T-cell (primary cell): ENCODE measurements around the gene INTS15. TPM values are rescaled to one million over a fixed set of nuclear protein-coding genes. Genes with fewer than 3 reads are reported as not detected.
A peak's percentile ranks its signal among the peaks of the same experiment; 100 is the strongest.
"Not testable (repeated sequence)": the region's sequence is repeated elsewhere in the genome, so short reads cannot be mapped to it uniquely, and the experiment has no call there.

Source experiments
- ATAC-seq, 4 experiments: fragments of 200-7000 bp in 3 of 4; fragments of 150-1000 bp in 1 of 4; cut with Tn5 transposase; replicated peaks in 1 of 4; 1 replicate in 3 of 4; 2 replicates in 1 of 4; pipeline ENCODE4 v1.10.0; 2021; ENCODE audit warnings: moderate library complexity in 3 of 4, mild to moderate bottlenecking in 2 of 4, moderate number of reproducible peaks in 1 of 4
- CTCF ChIA-PET, 2 donors: fragments of 300-600 bp; sonication (Branson Sonifier 250); formaldehyde crosslinking; loops; one replicate each; lab custom pipeline; 2022; ENCODE audit warnings: antibody characterized with exemption in 2 of 2; lab: Charles Lee
- POLR2A ChIA-PET, 2 donors: fragments of 300-600 bp; sonication (Branson Sonifier 250); formaldehyde crosslinking; loops; one replicate each; lab custom pipeline; 2022; ENCODE audit warnings: antibody characterized with exemption in 2 of 2; lab: Charles Lee
- DNase-seq, 35 experiments: peaks; one replicate each; pipeline versions ENCODE4 v3.0.0 to v3.0.0-alpha.2; 2013 to 2023
- H3K27ac ChIP-seq: one replicate; pipeline ENCODE4 v1.5.1; 2013; ENCODE audit warnings: low read length
- H3K27me3 ChIP-seq, 2 experiments: replicated peaks in 1 of 2; 1 replicate in 1 of 2; 2 replicates in 1 of 2; pipeline versions ENCODE4 v1.6.1 to v1.7.0; 2013; ENCODE audit warnings: low read length in 1 of 2, mixed read lengths in 1 of 2; ENCODE audit not compliant: control insufficient read depth in 2 of 2, insufficient read depth in 2 of 2; ENCODE audit errors: extremely low read depth in 1 of 2
- H3K36me3 ChIP-seq, 2 donors: 1 replicate in 1 of 2; 2 replicates in 1 of 2; pipeline versions ENCODE4 v1.6.1 to v1.7.0; 2013; ENCODE audit warnings: low read length in 1 of 2; ENCODE audit not compliant: control insufficient read depth in 2 of 2, insufficient read depth in 1 of 2; ENCODE audit errors: extremely low read depth in 1 of 2
- H3K4me1 ChIP-seq, 2 experiments: 1 replicate in 1 of 2; 2 replicates in 1 of 2; pipeline versions ENCODE4 v1.6.1 to v1.7.0; 2013; ENCODE audit warnings: low read length in 2 of 2, mixed read lengths in 1 of 2; ENCODE audit not compliant: insufficient read depth in 2 of 2, control insufficient read depth in 1 of 2; ENCODE audit errors: extremely low read depth in 1 of 2
- H3K4me3 ChIP-seq, 2 donors: 1 replicate in 1 of 2; 2 replicates in 1 of 2; pipeline versions ENCODE4 v1.5.1 to v1.7.0; 2013; ENCODE audit warnings: mild to moderate bottlenecking in 2 of 2, low read length in 1 of 2, moderate library complexity in 1 of 2; ENCODE audit not compliant: control insufficient read depth in 1 of 2; ENCODE audit errors: extremely low read depth in 1 of 2
- H3K9me3 ChIP-seq: 2 replicates; pipeline ENCODE4 v1.7.0; 2013
- H3K27ac Mint-ChIP-seq, 2 donors: one replicate each; pipeline ENCODE4 v1.8.0; 2020 to 2021; ENCODE audit warnings: mild to moderate bottlenecking in 2 of 2, mixed read lengths in 2 of 2
- H3K27me3 Mint-ChIP-seq, 2 donors: one replicate each; pipeline ENCODE4 v1.8.0; 2021 to 2022; ENCODE audit warnings: mixed read lengths in 2 of 2
- H3K36me3 Mint-ChIP-seq: one replicate; pipeline ENCODE4 v1.8.0; 2021; ENCODE audit warnings: mixed read lengths
- H3K4me1 Mint-ChIP-seq, 3 donors: one replicate each; pipeline ENCODE4 v1.8.0; 2020 to 2022; ENCODE audit warnings: mixed read lengths in 3 of 3, mild to moderate bottlenecking in 1 of 3
- H3K4me3 Mint-ChIP-seq, 3 donors: one replicate each; pipeline ENCODE4 v1.8.0; 2020 to 2022; ENCODE audit warnings: mild to moderate bottlenecking in 3 of 3, mixed read lengths in 3 of 3, moderate library complexity in 3 of 3
- H3K9me3 Mint-ChIP-seq, 3 donors: one replicate each; pipeline ENCODE4 v1.8.0; 2020 to 2022; ENCODE audit warnings: mixed read lengths in 3 of 3
- WGBS: methylation state at CpG from one replicate; pipeline ENCODE4 v1.1.5; 2013; ENCODE audit warnings: missing lambda C conversion rate; ENCODE audit not compliant: insufficient coverage; 5-methylcytosine and 5-hydroxymethylcytosine counted together
- total RNA-seq, 35 experiments: library from RNA in 6 of 35; stranded (reverse) in 6 of 35; fragments of 120-200 nt in 1 of 35; gene quantifications; one replicate each; pipeline versions ENCODE4 v1.2.1 to v1.2.4 and lab custom pipeline; 2013 to 2026

Gene INTS15
- total RNA-seq, 5 donors from 2014 or later (not counting 1 experiment from before 2014, with no cell fraction given) = 48.3 to 65.9 (median 64.1) TPM

DNA sequence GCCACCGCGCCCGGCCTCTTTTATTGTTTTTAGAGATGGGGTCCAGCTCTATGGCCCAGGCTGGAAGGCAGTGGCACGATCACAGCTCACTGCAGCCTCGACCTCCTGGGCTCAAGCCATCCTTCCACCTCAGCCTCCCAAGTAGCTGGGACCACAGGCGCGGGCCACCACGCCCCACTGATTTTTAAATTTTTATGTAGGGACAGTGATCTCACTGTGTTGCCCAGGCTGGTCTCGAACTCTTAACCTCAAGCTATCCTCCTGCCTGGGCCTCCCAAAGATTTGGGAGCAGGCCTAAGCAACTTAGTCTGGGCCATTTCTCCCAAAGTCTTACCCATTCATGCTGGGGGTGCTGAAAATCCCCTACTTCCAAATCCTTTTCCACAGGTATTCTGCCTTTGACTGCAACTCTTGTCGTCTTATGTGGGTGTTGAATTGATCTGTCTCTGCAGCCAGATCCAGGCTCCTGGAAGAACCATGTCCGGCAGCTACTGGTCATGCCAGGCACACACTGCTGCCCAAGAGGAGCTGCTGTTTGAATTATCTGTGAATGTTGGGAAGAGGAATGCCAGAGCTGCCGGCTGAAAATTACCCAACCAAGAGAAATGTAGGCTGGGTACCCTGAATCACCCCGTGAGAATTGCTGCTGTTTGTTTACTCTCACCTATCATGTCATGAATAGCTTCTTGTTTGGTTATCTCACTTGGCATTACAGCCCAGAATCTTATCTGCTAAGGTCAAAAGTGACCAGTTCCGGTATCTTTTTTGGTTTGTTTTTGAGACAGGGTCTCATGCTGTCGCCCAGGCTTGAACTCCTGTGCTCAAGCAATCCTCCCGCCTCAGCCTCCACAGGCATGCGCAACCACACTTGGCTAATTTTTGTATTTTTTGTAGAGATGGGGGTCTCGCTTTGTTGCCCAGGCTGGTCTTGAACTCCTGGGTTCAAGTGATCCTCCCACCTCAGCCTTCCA lies 11.4 kb upstream of the INTS15 start:
- H3K4me3 ChIP-seq = peak overlapping the region in 1 of 2 donors; percentile 84
- no peaks in the 10 kb centered on the region for H3K9me3 ChIP-seq
- H3K27ac ChIP-seq = peak overlapping the region; percentile 94
- WGBS = 96% methylated on average over 5 of the region's 18 CpGs
- ChIA-PET POLR2A (interaction anchor here in 1 of 2 donors (0.9 kb wide), 1 partner anchor 14 kb away, joined by 3 read pairs; no protein-coding TSS in a partner anchor), CTCF (interaction anchor here (0.5 to 1.9 kb wide), 4 partner anchors 12 to 581 kb away, joined by 3 to 5 read pairs (median 4); partner anchors contain the start of gene INTS15 (in 1 of the 2))
- ATAC-seq (no peak), DNase-seq (no peak)
- H3K4me1 ChIP-seq = peaks cover 0 to 18% of the 10 kb centered on the region in 2 experiments
- peaks cover 2 to 19% of the 10 kb centered on the region in 2 donors for H3K36me3 ChIP-seq
- Mint-ChIP-seq H3K4me3 (peak overlapping the region; percentile 80 to 90 (median 83)), H3K9me3 (no peaks in the 10 kb centered on the region), H3K27ac (peak overlapping the region; percentile 31 to 92), H3K4me1 (peaks cover 12 to 21% (median 15%) of the 10 kb centered on the region in 3 donors), H3K36me3 (peaks cover 31% of the 10 kb centered on the region), H3K27me3 (no peaks in the 10 kb centered on the region)
- no peaks in the 10 kb centered on the region for H3K27me3 ChIP-seq

DNA sequence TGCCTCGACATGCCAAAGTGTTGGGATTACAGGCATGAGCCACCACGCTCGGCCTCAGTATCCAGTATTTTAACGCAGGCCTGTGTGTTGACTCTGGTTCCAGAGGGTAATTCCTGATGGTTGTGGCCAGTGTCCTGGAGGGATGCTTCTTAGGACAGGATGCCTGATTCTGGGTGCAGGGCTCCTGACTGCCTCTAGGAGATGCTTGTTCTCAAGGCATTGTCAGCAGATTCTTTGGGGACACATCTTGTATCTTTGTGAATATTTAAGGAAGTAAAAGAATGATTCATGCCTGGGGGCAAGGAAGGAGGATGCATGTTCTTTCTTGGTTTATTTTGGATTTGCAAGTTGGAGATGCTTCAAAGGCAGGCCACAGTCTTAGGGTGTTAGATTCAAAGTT lies 10.4 kb upstream of the INTS15 start:
- peaks cover 4 to 25% of the 10 kb centered on the region in 2 donors for H3K36me3 ChIP-seq
- 100% methylated on average over 4 of the region's 4 CpGs for WGBS
- H3K4me3 Mint-ChIP-seq = peak overlapping the region; percentile 80 to 90 (median 83)
- CTCF ChIA-PET = no interaction called here
- H3K27me3 ChIP-seq = no peaks in the 10 kb centered on the region
- POLR2A ChIA-PET = no interaction called here
- H3K9me3 ChIP-seq = no peaks in the 10 kb centered on the region
- H3K4me1 Mint-ChIP-seq = peaks cover 12 to 21% (median 15%) of the 10 kb centered on the region in 3 donors
- H3K36me3 Mint-ChIP-seq = peaks cover 35% of the 10 kb centered on the region
- no peaks in the 10 kb centered on the region for H3K9me3 Mint-ChIP-seq
- no peak overlapping the region for H3K27ac ChIP-seq
- H3K27ac Mint-ChIP-seq = no peak overlapping the region
- no peaks in the 10 kb centered on the region for H3K27me3 Mint-ChIP-seq
- H3K4me1 ChIP-seq = peaks cover 0 to 18% of the 10 kb centered on the region in 2 experiments
- no peak overlapping the region for H3K4me3 ChIP-seq
- no peak for DNase-seq
- ATAC-seq = no peak

DNA sequence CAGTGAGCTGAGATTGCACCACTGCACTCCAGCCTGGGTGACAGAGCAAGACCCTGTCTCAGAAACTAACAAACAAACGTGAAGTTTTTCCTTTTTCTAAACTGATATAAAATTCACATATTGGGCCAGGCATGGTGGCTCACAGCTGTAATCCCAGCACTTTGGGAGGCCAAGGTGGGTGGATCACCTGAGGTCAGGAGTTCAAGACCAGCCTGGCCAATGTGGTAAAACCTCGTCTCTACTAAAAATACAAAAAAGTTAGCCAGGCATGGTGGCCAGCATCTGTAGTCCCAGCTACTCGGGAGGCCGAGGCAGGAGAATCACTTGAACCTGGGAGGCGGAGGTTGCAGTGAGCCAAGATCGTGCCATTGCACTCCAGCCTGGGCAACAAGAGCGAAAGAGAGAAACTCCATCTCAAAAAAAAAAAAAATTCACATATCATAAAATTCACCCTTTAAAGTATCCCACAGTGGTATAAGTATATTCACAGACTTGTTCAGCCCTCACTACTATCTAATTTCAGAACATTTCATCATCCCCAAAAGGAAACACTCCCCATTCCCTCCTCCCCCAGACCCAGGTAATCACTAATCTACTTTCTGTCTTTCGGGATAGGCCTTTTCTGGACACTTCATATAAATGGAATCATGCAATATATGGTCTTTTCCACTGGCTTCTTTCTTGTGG lies 3.9 kb upstream of the INTS15 start:
- ATAC-seq, H3K9me3 Mint-ChIP-seq, H3K9me3 ChIP-seq, H3K27me3 ChIP-seq, CTCF ChIA-PET, H3K27ac ChIP-seq, DNase-seq, H3K4me3 Mint-ChIP-seq, H3K27me3 Mint-ChIP-seq, POLR2A ChIA-PET, H3K4me3 ChIP-seq: not testable (repeated sequence)
- H3K27ac Mint-ChIP-seq = peak overlapping the region in 1 of 2 donors; percentile 22
- peaks cover 51% of the 10 kb centered on the region for H3K36me3 Mint-ChIP-seq
- H3K4me1 Mint-ChIP-seq = peaks cover 5 to 12% (median 10%) of the 10 kb centered on the region in 3 donors
- peaks cover under 1 to 13% of the 10 kb centered on the region in 2 experiments for H3K4me1 ChIP-seq
- WGBS = 96% methylated on average over 5 of the region's 8 CpGs
- H3K36me3 ChIP-seq = peaks cover 7 to 32% of the 10 kb centered on the region in 2 donors

DNA sequence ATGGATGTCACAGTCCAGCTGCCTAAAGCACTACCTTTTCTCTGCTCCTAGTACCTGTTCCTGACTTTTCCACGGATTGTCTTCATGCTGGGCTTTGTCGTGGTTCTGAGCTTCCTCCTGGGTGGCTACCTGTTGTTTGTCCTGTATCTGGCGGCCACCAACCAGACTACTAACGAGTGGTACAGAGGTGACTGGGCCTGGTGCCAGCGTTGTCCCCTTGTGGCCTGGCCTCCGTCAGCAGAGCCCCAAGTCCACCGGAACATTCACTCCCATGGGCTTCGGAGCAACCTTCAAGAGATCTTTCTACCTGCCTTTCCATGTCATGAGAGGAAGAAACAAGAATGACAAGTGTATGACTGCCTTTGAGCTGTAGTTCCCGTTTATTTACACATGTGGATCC lies 1.3 kb upstream of the INTS15 start:
- ATAC-seq = no peak
- CTCF ChIA-PET = no interaction called here
- POLR2A ChIA-PET = no interaction called here

GRCh38 chr7:6589151-6589828 lies 531 bp upstream of the INTS15 start:
- WGBS = 55% methylated on average over 19 of the region's 22 CpGs
- Mint-ChIP-seq H3K9me3 (no peaks in the 10 kb centered on the region), H3K4me3 (peak overlapping the region; percentile 65 to 75 (median 67)), H3K36me3 (peaks cover 37% of the 10 kb centered on the region), H3K27ac (peak overlapping the region; percentile 41 to 69), H3K4me1 (peaks cover 22 to 32% (median 26%) of the 10 kb centered on the region in 3 donors), H3K27me3 (no peaks in the 10 kb centered on the region)
- DNase-seq (no peak), ATAC-seq (no peak)
- H3K27me3 ChIP-seq = no peaks in the 10 kb centered on the region
- H3K4me3 ChIP-seq = peak overlapping the region in 1 of 2 donors; percentile 27
- ChIA-PET CTCF (interaction anchor here in 1 of 2 donors (0.6 kb wide), 1 partner anchor 34 kb away, joined by 3 read pairs; no protein-coding TSS in a partner anchor), POLR2A (no interaction called here)
- peak overlapping the region; percentile 56 for H3K27ac ChIP-seq
- H3K9me3 ChIP-seq = no peaks in the 10 kb centered on the region
- peaks cover 3 to 23% of the 10 kb centered on the region in 2 experiments for H3K4me1 ChIP-seq
- H3K36me3 ChIP-seq = peaks cover 10 to 39% of the 10 kb centered on the region in 2 donors

More for the DNA sequence above, 1.3 kb upstream of the INTS15 start:
- DNase-seq = no peak
- Mint-ChIP-seq H3K4me1 (peaks cover 22 to 30% (median 26%) of the 10 kb centered on the region in 3 donors), H3K27me3 (no peaks in the 10 kb centered on the region), H3K27ac (peak overlapping the region; percentile 66 to 67), H3K36me3 (peaks cover 40% of the 10 kb centered on the region), H3K9me3 (no peaks in the 10 kb centered on the region), H3K4me3 (peak overlapping the region in 2 of 3 donors; percentile 43 to 75)
- Histone ChIP-seq H3K4me1 (peaks cover 3 to 23% of the 10 kb centered on the region in 2 experiments), H3K27me3 (no peaks in the 10 kb centered on the region), H3K36me3 (peaks cover 4 to 35% of the 10 kb centered on the region in 2 donors), H3K4me3 (no peak overlapping the region), H3K9me3 (no peaks in the 10 kb centered on the region), H3K27ac (no peak overlapping the region)
- 89% methylated on average over 5 of the region's 9 CpGs for WGBS
